ENCODE results near the gene HNRNPU.
A peak's percentile ranks its signal among the peaks of the same experiment; 100 is the strongest.
"Not testable (repeated sequence)": the region's sequence is repeated elsewhere in the genome, so short reads cannot be mapped to it uniquely, and the experiment has no call there.

Gene HNRNPU

GRCh38 chr1:244839656-244840055 lies 24.7 kb downstream of the HNRNPU start:
- DNase-seq: no peak

GRCh38 chr1:244837597-244838258 lies 26.6 kb downstream of the HNRNPU start:
- DNase-seq: no peak

- no peak for DNase-seq
Observed at GRCh38 chr1:244836584-244836983, 27.8 kb downstream of the HNRNPU start.

- peak in 1 of 2 experiments; percentile 29 for DNase-seq
Observed at GRCh38 chr1:244836135-244836521, 28.2 kb downstream of the HNRNPU start.

GRCh38 chr1:244835276-244836134 lies 28.8 kb downstream of the HNRNPU start, which contains the start of gene COX20:
Gene COX20 (plus strand): TSS chr1:244835658. CDS start chr1:244835715, 57 bp downstream.
- DNase-seq: peak; percentile 74 to 81

- DNase-seq: peak; percentile 57 to 63
Observed at GRCh38 chr1:244834543-244835275, 29.6 kb downstream of the HNRNPU start.

GRCh38 chr1:244833734-244834542 lies 30.4 kb downstream of the HNRNPU start:
- peak; percentile 24 to 36 for DNase-seq

- DNase-seq: not testable (repeated sequence)
Observed at GRCh38 chr1:244833260-244833659, 31.1 kb downstream of the HNRNPU start.

- DNase-seq: no peak
Observed at GRCh38 chr1:244830639-244831038, 33.7 kb downstream of the HNRNPU start.

- DNase-seq: no peak
Observed at GRCh38 chr1:244826712-244827111, 37.6 kb downstream of the HNRNPU start.

- DNase-seq: no peak
Observed at GRCh38 chr1:244822878-244823277, 41.5 kb downstream of the HNRNPU start.

- DNase-seq: no peak
Observed at GRCh38 chr1:244821134-244821533, 43.2 kb downstream of the HNRNPU start.

- DNase-seq: no peak
Observed at GRCh38 chr1:244820131-244820530, 44.2 kb downstream of the HNRNPU start.

- DNase-seq: no peak
Observed at GRCh38 chr1:244817415-244817894, 46.9 kb downstream of the HNRNPU start.

- no peak for DNase-seq
Observed at GRCh38 chr1:244815600-244816099, 48.7 kb downstream of the HNRNPU start.

- DNase-seq: no peak
Observed at GRCh38 chr1:244813327-244813726, 51.0 kb downstream of the HNRNPU start.

GRCh38 chr1:244810221-244810620 lies 54.1 kb downstream of the HNRNPU start:
- no peak for DNase-seq

GRCh38 chr1:244807138-244807537 lies 57.2 kb downstream of the HNRNPU start:
- no peak for DNase-seq

GRCh38 chr1:244804841-244805240 lies 59.5 kb downstream of the HNRNPU start:
- DNase-seq: no peak

GRCh38 chr1:244802556-244803239 lies 61.6 kb downstream of the HNRNPU start:
- DNase-seq: no peak

GRCh38 chr1:244802041-244802440 lies 62.3 kb downstream of the HNRNPU start:
- DNase-seq: no peak

- DNase-seq: no peak
Observed at GRCh38 chr1:244801246-244801645, 63.1 kb downstream of the HNRNPU start.

Measured in NCI-H187 (cell line).